ENCODE measurements around the gene EPHA2.

EPHA2 gene

DNA sequence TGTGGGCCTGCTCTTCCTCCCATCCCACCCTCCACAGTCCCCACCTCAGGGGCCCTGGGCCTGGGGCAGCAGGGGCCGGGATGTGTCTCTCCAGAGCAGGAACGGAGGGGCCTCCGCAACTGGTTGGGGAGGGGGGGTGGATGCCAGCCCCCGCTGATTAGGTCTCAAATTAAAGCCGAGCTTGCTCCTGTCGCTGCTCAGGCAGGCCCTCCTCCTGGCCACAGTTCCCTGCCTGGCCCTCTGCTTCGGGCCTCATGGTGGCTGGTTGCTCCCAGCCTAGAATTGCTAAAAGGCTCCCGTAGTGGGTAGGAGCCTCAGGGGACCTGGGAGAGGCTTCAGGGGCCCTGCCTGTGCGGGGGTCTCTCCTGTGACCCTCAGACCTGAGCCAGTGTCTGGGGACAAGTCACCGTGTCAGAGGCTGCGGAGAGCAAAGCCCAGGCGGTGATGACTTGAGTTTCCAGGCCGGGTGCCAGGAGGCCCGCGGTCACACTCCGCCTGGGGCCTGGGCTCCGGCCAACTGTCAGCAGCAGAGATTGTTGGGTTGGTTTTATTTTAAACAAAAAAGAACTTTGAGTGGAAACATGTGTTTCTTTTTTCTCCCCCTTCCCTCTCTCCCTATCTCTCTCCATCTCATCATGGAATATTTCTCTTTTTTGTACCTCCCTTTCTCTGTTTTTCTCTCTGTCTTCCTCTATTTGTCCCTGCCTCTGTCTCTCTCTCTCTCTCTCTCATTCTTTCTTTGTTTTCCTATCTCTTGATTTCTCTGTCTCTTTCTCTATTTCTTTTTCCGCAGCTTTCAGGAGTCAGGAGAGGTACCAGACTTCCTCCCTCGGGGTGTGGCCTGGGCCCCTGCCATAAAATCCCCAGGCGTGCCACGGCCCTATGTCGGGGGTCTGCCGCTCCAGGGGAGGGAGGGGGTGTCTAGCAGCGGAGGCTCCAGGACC lies 20.0 kb upstream of the EPHA2 start:
- peak overlapping the region; percentile 67 for H3K27ac ChIP-seq
- TF ChIP-seq, protein P1, sequence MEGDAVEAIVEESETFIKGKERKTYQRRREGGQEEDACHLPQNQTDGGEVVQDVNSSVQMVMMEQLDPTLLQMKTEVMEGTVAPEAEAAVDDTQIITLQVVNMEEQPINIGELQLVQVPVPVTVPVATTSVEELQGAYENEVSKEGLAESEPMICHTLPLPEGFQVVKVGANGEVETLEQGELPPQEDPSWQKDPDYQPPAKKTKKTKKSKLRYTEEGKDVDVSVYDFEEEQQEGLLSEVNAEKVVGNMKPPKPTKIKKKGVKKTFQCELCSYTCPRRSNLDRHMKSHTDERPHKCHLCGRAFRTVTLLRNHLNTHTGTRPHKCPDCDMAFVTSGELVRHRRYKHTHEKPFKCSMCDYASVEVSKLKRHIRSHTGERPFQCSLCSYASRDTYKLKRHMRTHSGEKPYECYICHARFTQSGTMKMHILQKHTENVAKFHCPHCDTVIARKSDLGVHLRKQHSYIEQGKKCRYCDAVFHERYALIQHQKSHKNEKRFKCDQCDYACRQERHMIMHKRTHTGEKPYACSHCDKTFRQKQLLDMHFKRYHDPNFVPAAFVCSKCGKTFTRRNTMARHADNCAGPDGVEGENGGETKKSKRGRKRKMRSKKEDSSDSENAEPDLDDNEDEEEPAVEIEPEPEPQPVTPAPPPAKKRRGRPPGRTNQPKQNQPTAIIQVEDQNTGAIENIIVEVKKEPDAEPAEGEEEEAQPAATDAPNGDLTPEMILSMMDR (IDR thresholded peaks at IDR 0.05), result no peak
- no peak for TF ChIP-seq ZFX (IDR thresholded peaks at IDR 0.05; ENCODE audit: borderline replicate concordance)

DNA sequence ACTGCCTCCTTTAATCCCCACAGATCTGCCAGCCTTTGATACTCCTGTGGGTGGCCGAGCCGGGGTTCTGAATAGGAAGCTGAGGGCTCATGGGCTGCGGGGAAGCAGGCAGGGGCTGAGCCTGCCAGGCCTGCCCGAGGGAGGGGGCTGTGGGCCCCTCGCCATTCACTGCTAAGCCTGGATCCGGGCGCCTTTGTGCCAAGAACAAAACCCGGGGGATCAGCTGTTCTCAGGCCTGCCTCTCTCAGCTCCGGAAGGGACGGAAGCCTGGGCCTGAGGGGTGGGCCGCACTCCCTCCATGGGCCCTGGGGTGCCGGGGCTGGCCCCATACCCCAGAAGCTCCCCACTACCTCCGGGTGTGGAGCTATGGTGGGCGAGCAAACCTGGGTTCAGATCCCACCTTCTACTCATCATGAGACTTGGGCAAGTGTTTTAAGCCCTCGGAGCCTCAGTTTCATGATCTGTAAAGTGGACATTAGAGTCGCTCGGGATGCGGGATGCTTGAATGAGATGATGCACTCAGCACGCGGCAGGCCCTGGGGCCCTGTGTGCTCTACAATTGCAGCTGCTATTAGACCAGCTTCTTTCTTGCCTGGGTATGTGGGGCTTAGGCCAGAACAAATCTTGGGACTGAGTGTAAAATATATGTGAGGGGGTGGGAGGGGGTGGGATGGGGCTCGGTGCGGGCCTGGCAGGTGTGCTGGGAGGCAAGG lies 19.2 kb upstream of the EPHA2 start:
- TF ChIP-seq ZFX (IDR thresholded peaks at IDR 0.05; ENCODE audit: borderline replicate concordance), result no peak
- TF ChIP-seq, protein P1 (IDR thresholded peaks at IDR 0.05), result no peak
- peak overlapping the region; percentile 67 for H3K27ac ChIP-seq

DNA sequence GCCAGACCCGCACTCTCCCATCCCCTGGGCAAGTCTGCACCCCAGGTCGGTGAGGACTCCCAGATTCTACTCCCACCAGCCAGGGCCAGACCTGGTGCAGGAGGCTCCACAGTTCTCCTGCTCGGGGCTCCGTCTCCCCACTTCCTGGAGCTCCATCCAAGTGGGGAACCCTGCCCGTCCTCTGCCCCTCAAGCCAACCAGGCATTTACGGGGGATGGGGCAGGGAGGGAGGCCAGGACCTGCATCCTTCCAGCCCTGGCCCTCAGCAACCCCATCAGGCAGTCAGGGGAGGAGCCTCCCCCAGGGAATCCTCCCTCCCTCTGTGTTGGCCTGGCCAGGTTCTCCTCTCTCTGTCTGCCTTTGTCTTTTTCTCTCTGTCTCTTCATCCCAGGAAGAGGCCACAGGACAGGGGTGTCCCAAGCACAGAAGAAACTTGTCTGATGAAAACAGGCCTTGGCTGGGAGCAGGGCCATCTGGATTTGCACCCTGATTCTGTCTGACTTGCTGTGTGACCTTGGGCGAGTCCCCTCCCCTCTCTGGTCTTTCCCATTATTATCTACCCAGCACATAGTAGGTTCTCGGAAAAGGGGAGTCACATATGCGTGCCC lies 18.5 kb upstream of the EPHA2 start:
- TF ChIP-seq, protein P1 (IDR thresholded peaks at IDR 0.05), result no peak
- TF ChIP-seq ZFX (IDR thresholded peaks at IDR 0.05; ENCODE audit: borderline replicate concordance), result no peak
- H3K27ac ChIP-seq, result no peak overlapping the region

DNA sequence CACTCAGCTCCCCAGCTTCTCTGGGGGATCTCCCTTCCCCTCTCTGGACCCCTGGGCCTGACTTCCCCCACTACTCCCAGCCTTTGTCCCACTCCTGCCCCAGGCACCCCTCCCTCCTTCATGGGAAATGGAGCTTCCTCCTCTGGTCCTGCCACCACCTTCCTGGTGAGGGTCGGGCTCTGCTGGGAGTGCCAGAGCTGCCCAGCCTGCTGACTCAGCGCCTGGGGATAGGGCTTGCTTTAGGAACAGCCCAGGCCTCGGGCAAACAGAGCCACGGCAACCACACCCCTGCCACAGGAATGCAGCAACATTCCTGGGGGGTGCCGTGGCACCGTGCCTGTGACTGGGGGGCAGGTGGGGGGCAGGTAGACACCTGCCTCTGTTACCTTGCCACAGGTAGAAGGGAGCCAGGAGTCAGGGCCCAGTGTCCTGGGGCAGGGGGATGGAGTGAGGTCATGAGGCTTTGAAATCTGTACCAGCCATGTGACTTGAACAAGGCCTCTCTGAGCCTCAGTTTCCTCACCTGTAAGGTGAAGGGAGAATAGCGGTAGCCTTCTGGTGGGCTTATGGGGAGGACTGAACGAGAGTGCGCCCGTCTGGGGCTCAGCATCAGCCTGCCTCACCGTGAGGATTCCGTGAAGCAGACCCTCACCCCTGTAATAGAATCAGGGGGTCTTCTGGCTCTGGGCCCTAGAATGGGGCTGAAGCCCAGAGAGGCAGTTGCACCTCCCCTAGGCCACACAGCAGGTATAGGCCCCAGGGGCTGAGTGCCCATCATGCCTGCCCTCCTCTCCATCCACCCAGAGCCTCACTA lies 17.8 kb upstream of the EPHA2 start:
- H3K27ac ChIP-seq, result no peak overlapping the region
- TF ChIP-seq, protein P1 (IDR thresholded peaks at IDR 0.05), result no peak
- no peak for TF ChIP-seq ZFX (IDR thresholded peaks at IDR 0.05; ENCODE audit: borderline replicate concordance)

DNA sequence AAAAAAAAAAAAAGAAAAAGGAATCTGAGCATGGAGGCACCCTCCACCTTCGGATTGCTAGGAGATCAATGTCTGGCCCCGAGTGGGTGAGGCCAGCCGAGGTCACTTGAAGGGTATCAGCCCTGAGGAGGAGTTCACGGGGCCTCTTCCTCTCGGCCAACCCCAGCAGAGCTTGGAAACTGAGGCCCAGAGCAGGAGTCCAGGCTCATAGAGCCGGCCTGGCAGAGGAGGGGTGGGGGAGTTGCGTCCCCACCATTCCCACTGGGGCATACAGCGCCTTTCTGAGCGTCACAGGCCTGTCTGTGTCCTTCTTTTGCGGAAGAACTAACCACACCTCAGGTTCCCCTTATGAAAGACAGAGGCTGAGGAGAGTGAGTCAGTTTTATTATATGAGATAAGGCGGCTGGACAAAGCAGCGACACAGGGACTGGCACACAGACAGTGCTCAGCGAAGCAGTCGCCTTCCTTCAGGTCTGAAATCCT lies 17.1 kb upstream of the EPHA2 start:
- no peak overlapping the region for H3K27ac ChIP-seq
- TF ChIP-seq, protein P1 (IDR thresholded peaks at IDR 0.05), result no peak
- no peak for TF ChIP-seq ZFX (IDR thresholded peaks at IDR 0.05; ENCODE audit: borderline replicate concordance)

DNA sequence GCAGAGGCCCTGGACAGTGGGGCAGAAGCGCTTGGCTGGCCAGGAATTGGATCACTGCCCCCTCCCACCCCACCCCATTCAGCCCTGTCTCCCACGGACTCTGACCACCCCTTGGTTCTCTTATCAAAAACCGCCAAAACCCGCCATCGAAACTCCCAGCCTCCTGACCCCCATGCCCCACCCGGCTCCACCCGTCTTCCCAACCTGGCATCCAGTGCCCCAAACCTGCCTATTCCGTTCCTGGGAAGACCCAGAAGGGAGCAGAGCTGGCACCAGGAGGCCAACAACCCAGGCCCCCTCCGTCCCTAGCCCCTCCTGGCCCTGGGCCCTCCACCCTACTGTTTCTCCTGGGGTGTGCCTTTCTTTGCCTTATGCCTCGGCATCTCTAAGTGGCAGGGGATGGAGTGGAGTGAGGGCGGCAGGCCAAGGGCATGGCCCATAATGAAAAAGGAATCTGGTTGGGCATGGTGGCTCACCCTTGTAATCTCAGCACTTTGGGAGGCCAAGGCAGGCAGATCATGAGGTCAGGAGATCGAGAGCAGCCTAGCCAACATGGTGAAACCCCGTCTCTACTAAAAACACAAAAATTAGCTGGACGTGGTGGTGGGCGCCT lies 16.5 kb upstream of the EPHA2 start:
- no peak for TF ChIP-seq ZFX (IDR thresholded peaks at IDR 0.05; ENCODE audit: borderline replicate concordance)
- H3K27ac ChIP-seq, result no peak overlapping the region
